Vagina (tissue), 2 donors: ENCODE measurements around the gene TACC3. TPM values are rescaled to one million over a fixed set of nuclear protein-coding genes. Genes with fewer than 3 reads are reported as not detected.
A peak's percentile ranks its signal among the peaks of the same experiment; 100 is the strongest.

Experiments
- DNase-seq, 2 donors: peaks; one replicate each; pipeline ENCODE4 v3.0.0-alpha.2; 2017; ENCODE audit errors: extremely low spot score in 2 of 2
- H3K27ac ChIP-seq: fragments of 200-600 bp; sonication (generic); one replicate; pipeline ENCODE4 v1.5.1; 2019
- H3K27me3 ChIP-seq: fragments of 200-600 bp; sonication (generic); one replicate; pipeline ENCODE4 v1.5.1; 2019
- H3K36me3 ChIP-seq, 2 donors: fragments of 200-600 bp; sonication (generic); one replicate each; pipeline ENCODE4 v1.5.1; 2017 to 2019
- H3K4me1 ChIP-seq: fragments of 200-600 bp; sonication (generic); one replicate; pipeline ENCODE4 v1.5.1; 2019
- H3K4me3 ChIP-seq, 2 donors: fragments of 200-600 bp; sonication (generic); 1 replicate in 1 of 2; 2 replicates in 1 of 2; pipeline ENCODE4 v1.5.1; 2016 to 2019
- H3K9me3 ChIP-seq: fragments of 200-600 bp; sonication (generic); one replicate; pipeline ENCODE4 v1.5.1; 2019
- POLR2A ChIP-seq, 2 donors: fragments of 450-650 bp; IDR thresholded peaks; one replicate each; pipeline ENCODE4 v1.6.1; 2017; ENCODE audit warnings: antibody characterized with exemption in 2 of 2, mild to moderate bottlenecking in 2 of 2, moderate library complexity in 2 of 2
- POLR2AphosphoS5 ChIP-seq, 2 donors: sonication (generic); formaldehyde crosslinking; IDR thresholded peaks; one replicate each; pipeline ENCODE4 v1.9.0; 2017; ENCODE audit warnings: antibody characterized with exemption in 2 of 2, mild to moderate bottlenecking in 2 of 2, low read depth in 1 of 2; ENCODE audit not compliant: insufficient read depth in 1 of 2
- intact Hi-C: fragments of 100-400 bp; cut with DNase I; formaldehyde crosslinking; loops from one replicate; pipeline ENCODE4 v1.15.1; 2023
- total RNA-seq: library from RNA; depleted of rRNA; stranded (reverse); fragments of >200 nt; gene quantifications from one replicate; pipeline ENCODE4 v1.2.3, GENCODE V29; 2016
- TF ChIP-seq, protein P1 (sequence below), 3 experiments: fragments of 450-650 bp in 2 of 3; fragments of 200-600 bp in 1 of 3; sonication (generic) in 1 of 3; IDR thresholded peaks; one replicate each; pipeline ENCODE4 v1.5.1; 2017 to 2019; ENCODE audit warnings: antibody characterized with exemption in 3 of 3, mild to moderate bottlenecking in 2 of 3, moderate library complexity in 2 of 3

The TACC3 gene
- total RNA-seq, 1 donor from 2014 or later, result 16.0 TPM

DNA sequence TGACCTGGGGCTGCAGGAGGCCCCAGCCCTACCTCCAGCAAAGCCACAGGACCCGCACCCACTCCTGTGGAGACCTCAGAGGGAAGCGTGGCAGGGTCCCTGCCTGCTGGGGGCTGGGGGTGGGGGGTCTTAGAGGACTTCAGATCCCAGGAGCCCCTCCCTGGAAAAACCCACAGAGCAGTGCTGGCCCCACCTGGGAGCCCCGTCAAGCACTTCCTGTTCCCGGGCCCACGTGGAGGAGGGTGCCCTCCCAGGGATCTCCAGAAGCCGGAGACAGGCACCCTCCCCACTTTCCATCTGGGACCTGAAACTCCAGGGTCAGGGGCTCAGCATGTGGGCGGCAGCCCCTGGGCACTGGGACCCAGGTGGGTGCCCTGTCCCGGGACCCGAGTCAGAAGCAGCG lies 32.0 kb downstream of the TACC3 start:
- no peaks in the 10 kb centered on the region for H3K27me3 ChIP-seq
- intact Hi-C loops, result no loop called here
- H3K36me3 ChIP-seq, result no peaks in the 10 kb centered on the region
- no peak for DNase-seq
- H3K4me3 ChIP-seq, result no peak overlapping the region
- no peak for TF ChIP-seq POLR2AphosphoS5 (IDR thresholded peaks at IDR 0.05; ENCODE audit: insufficient read depth in 1 of 2, low read depth in 1 of 2)
- TF ChIP-seq POLR2A (IDR thresholded peaks at IDR 0.05), result no peak
- TF ChIP-seq, protein P1, sequence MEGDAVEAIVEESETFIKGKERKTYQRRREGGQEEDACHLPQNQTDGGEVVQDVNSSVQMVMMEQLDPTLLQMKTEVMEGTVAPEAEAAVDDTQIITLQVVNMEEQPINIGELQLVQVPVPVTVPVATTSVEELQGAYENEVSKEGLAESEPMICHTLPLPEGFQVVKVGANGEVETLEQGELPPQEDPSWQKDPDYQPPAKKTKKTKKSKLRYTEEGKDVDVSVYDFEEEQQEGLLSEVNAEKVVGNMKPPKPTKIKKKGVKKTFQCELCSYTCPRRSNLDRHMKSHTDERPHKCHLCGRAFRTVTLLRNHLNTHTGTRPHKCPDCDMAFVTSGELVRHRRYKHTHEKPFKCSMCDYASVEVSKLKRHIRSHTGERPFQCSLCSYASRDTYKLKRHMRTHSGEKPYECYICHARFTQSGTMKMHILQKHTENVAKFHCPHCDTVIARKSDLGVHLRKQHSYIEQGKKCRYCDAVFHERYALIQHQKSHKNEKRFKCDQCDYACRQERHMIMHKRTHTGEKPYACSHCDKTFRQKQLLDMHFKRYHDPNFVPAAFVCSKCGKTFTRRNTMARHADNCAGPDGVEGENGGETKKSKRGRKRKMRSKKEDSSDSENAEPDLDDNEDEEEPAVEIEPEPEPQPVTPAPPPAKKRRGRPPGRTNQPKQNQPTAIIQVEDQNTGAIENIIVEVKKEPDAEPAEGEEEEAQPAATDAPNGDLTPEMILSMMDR (IDR thresholded peaks at IDR 0.05), result no peak
- H3K9me3 ChIP-seq, result no peaks in the 10 kb centered on the region
- peaks cover 59% of the 10 kb centered on the region for H3K4me1 ChIP-seq
- peak overlapping the region; percentile 39 for H3K27ac ChIP-seq

DNA sequence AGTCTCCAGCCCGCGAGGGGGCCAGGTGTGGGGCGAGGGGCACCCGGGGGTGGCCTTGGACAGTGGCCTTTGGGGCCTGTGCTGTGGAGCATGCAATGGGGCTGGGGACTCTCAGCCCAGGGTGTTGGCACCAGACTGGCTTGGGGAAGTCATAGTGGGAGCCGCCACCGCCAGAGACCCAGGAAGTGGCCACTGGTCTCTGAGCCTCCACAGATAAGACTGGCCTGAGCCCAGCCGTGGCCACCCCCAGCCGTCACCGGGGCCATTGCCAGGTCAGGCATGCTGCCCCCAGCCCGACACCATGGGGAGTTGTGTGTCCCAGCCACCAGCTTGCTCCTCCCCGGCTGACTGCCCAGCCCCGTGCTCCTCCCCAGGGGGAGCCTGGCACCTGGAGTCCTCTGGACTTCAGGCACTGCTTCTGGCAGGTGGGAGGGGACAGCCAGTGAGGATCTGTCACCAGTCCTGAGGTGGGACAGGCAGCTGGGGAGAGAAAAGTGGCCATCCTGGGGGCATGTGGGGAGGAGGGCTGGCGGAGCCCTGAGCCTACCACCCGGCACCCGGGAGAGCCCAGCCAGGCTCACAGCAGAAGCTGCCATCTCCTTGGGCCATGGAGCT lies 32.5 kb downstream of the TACC3 start:
- intact Hi-C loops, result no loop called here
- Histone ChIP-seq H3K4me1 (peaks cover 59% of the 10 kb centered on the region), H3K27ac (peak overlapping the region; percentile 39), H3K27me3 (no peaks in the 10 kb centered on the region), H3K9me3 (no peaks in the 10 kb centered on the region), H3K36me3 (no peaks in the 10 kb centered on the region), H3K4me3 (no peak overlapping the region)
- no peak for DNase-seq
- TF ChIP-seq, protein P1 (IDR thresholded peaks at IDR 0.05), result no peak
- TF ChIP-seq POLR2A (IDR thresholded peaks at IDR 0.05) (no peak), POLR2AphosphoS5 (IDR thresholded peaks at IDR 0.05; ENCODE audit: insufficient read depth in 1 of 2, low read depth in 1 of 2) (no peak)

DNA sequence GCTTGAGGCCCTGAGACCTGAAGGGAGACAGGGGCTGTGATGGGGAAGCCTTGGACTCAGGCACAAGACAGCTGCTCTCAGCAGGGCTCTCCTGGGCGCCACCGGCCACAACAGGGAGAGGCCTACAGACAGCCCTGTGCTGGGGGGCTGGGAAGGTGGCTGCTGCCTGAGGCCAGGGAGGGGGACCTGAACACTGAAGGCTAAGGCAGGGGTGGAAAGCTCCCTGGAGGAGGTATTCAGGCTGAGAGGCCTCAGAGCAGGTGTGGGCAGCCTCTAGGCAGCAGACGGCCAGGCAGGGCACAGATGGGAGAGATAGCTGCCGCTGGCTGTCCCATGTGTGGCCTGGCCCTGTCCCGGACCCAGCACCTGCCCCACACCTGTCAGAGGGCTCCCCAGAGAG lies 33.0 kb downstream of the TACC3 start:
- no peak for DNase-seq
- intact Hi-C loops, result no loop called here
- Histone ChIP-seq H3K4me1 (peaks cover 63% of the 10 kb centered on the region), H3K9me3 (no peaks in the 10 kb centered on the region), H3K36me3 (no peaks in the 10 kb centered on the region), H3K27me3 (no peaks in the 10 kb centered on the region), H3K27ac (peak overlapping the region; percentile 39), H3K4me3 (no peak overlapping the region)
- TF ChIP-seq POLR2AphosphoS5 (IDR thresholded peaks at IDR 0.05; ENCODE audit: insufficient read depth in 1 of 2, low read depth in 1 of 2), result no peak
- TF ChIP-seq, protein P1 (IDR thresholded peaks at IDR 0.05), result no peak

DNA sequence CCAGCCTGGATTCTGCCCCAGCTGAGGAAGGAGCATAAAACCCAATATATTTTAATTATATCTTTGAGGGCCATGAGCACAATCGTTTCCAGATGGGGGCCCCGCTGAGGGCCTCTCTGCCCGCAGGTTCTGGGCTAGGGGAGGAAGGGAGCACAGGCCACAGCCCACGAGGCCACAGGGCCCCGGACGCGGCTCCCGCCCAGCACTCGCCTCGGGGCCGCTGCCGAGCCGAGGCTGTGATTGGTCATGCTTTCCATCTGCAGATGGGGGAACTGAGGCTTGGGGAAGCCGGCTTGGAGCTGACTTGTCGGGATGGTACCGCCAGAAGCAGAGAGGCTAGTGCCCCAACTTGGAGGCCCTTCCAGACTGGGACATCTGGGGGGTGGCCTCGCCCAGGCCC lies 34.0 kb downstream of the TACC3 start:
- intact Hi-C loops, result no loop called here
- DNase-seq, result no peak
- no peak overlapping the region for H3K4me3 ChIP-seq
- peak overlapping the region; percentile 27 for H3K27ac ChIP-seq
- no peaks in the 10 kb centered on the region for H3K27me3 ChIP-seq
- H3K9me3 ChIP-seq, result no peaks in the 10 kb centered on the region
- peaks cover 69% of the 10 kb centered on the region for H3K4me1 ChIP-seq
- TF ChIP-seq POLR2AphosphoS5 (IDR thresholded peaks at IDR 0.05; ENCODE audit: insufficient read depth in 1 of 2, low read depth in 1 of 2) (no peak), POLR2A (IDR thresholded peaks at IDR 0.05) (no peak)
- no peaks in the 10 kb centered on the region for H3K36me3 ChIP-seq

DNA sequence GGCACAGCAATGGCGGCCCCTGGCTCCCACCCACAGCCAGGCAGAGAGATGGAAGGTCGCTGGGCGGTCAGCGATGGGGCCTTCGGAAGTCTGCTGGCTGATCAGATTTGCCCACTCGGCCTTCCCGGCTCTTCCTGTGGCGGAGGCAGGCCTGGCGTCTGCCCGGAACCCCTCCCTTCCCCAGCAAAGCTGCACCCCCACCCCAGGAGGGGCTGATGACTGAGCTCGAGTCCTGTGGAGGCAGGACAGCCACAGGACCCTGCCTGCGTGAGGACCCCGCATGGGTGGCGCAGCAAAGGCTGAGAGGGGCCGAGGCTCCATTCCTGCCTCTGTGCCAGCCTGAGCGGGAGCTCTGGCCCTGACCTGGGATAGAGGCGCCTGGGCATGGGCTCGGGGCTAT lies 34.8 kb downstream of the TACC3 start:
- intact Hi-C loops, result no loop called here
- TF ChIP-seq, protein P1 (IDR thresholded peaks at IDR 0.05), result no peak
- no peak for TF ChIP-seq POLR2A (IDR thresholded peaks at IDR 0.05)
- no peak for TF ChIP-seq POLR2AphosphoS5 (IDR thresholded peaks at IDR 0.05; ENCODE audit: insufficient read depth in 1 of 2, low read depth in 1 of 2)
- Histone ChIP-seq H3K4me1 (peaks cover 74% of the 10 kb centered on the region), H3K36me3 (no peaks in the 10 kb centered on the region), H3K4me3 (no peak overlapping the region), H3K27me3 (no peaks in the 10 kb centered on the region), H3K27ac (peak overlapping the region; percentile 27), H3K9me3 (no peaks in the 10 kb centered on the region)
- DNase-seq, result no peak
